H1 (cell line): ENCODE data around the gene IL3. TPM values are rescaled to one million over a fixed set of nuclear protein-coding genes. Genes with fewer than 3 reads are reported as not detected.

ENCODE experiments used
- JUND ChIP-seq: IDR thresholded peaks from 2 replicates; pipeline ENCODE4 v1.6.1; 2011; ENCODE audit warnings: mild to moderate bottlenecking, improper control_type of control experiment, low read length
- RXRA ChIP-seq: IDR thresholded peaks from 2 replicates; pipeline ENCODE4 v1.6.1; 2011; ENCODE audit warnings: low read depth, mild to moderate bottlenecking, low read length, moderate library complexity; ENCODE audit not compliant: insufficient read depth
- TCF12 ChIP-seq: IDR thresholded peaks from 2 replicates; pipeline ENCODE4 v1.6.1; 2011; ENCODE audit warnings: low read depth, mild to moderate bottlenecking, low read length
- ZNF274 ChIP-seq: IDR thresholded peaks from 2 replicates; pipeline ENCODE4 v1.7.0; 2012; ENCODE audit warnings: low read length, borderline replicate concordance; ENCODE audit errors: extremely low read depth
- polyA plus RNA-seq, 7 experiments: library from polyadenylated mRNA; depleted of rRNA in 3 of 7; stranded (reverse) in 5 of 7; unstranded in 2 of 7; fragments of >200 nt in 5 of 7; fragments of 200-250 nt in 2 of 7; gene quantifications; 1 replicate in 5 of 7; 2 replicates in 1 of 7; 4 replicates in 1 of 7; pipeline versions ENCODE4 v1.2.1 to v1.2.3, GENCODE V29; 2011 to 2013; ENCODE audit warnings: missing spikeins in 2 of 7, mixed read lengths in 2 of 7
- total RNA-seq: library from RNA; stranded (reverse); fragmentation: NEBNext Ultra II Directional; extraction: Animal tissue kit (Norgen Biotek cat#: 25700); gene quantifications from 2 replicates; pipeline ENCODE4 v1.2.1, GENCODE V29; 2021
- TF ChIP-seq, protein P1 (sequence below): IDR thresholded peaks from 2 replicates; pipeline ENCODE4 v1.6.1; 2012; ENCODE audit warnings: inconsistent platforms

Gene IL3
- total and polyA plus RNA-seq, 2 of the 8 experiments (the other 6 are each of a cell fraction or from before 2014, with no cell fraction given), result not detected

DNA sequence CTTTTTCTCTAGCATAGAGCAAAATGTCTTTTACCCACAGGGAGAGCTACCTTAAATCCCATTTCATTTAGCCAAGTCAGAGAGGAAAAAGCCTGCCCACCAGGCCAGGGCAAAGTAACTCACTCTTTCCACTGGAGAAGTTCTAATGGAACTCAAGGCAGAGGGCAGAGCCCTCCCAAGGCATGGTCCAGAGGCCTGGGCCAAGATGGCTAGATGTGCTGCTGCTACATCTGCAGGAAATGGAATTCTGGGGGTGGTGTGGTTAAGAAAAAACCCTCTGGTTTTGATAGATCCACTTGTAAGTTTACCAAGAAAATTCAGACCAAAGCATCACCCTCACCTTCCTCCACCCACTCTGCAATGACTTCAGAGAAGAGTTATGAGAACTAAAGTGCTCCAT lies 50.5 kb downstream of the IL3 start (continued):
- TF ChIP-seq RXRA, result no peak
- TF ChIP-seq, protein P1, sequence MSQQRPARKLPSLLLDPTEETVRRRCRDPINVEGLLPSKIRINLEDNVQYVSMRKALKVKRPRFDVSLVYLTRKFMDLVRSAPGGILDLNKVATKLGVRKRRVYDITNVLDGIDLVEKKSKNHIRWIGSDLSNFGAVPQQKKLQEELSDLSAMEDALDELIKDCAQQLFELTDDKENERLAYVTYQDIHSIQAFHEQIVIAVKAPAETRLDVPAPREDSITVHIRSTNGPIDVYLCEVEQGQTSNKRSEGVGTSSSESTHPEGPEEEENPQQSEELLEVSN, result no peak
- TF ChIP-seq TCF12, result no peak
- no peak for TF ChIP-seq ZNF274
- TF ChIP-seq JUND, result no peak
